22Rv1 (cell line): ENCODE data around the gene CDRT4.

Experiments
- CTCF ChIP-seq: fragments of 450-650 bp; IDR thresholded peaks from 2 replicates; pipeline ENCODE4 v1.5.1; 2017; ENCODE audit warnings: mild to moderate bottlenecking
- ZFX ChIP-seq: fragments of 450-650 bp; IDR thresholded peaks from 2 replicates; pipeline ENCODE4 v1.6.1; 2017; ENCODE audit warnings: antibody characterized with exemption, borderline replicate concordance

DNA sequence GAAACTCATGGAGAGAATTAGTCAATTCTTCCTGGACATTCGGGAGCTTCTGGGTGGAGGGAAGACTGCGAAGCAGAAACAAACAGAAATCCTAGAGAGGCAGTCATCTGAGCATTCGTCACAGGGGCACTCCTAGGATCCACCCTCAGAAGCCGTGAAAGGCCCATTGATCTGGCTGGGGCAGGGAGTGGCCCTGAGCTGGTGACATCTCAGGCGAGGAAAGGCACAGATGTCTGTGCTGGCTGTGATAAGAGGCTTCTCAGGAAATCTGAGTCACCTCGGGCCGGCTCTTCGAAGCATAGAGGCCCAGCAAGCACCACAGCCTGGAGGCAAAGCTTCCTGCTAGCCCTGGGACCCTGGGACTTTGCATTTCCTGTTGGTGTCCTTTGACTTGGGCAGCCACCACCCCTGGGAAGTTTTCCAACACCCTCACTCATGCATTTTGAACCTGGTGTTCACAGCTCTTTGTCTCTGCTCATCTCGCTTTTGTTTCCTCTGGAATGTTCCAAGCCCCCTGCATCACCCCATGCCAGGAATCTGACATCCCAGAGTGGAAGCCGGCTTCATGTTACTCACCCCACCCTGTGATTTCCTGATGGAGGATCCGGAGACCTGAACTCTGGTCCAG lies 23.3 kb upstream of the CDRT4 start:
- TF ChIP-seq CTCF (no peak), ZFX (no peak)
